Gastroesophageal sphincter (tissue), 3 donors: ENCODE results near the gene MEF2C.

ENCODE experiments used
- POLR2A ChIP-seq, 2 donors: fragments of 450-650 bp; IDR thresholded peaks; one replicate each; pipeline ENCODE4 v1.6.1; 2017; ENCODE audit warnings: antibody characterized with exemption in 2 of 2, mild to moderate bottlenecking in 2 of 2, moderate library complexity in 1 of 2
- POLR2AphosphoS5 ChIP-seq: sonication (generic); formaldehyde crosslinking; IDR thresholded peaks from one replicate; pipeline ENCODE4 v1.6.1; 2017; ENCODE audit warnings: antibody characterized with exemption
- TF ChIP-seq, protein P1 (sequence below), 4 experiments: fragments of 200-600 bp in 2 of 4; fragments of 450-650 bp in 2 of 4; sonication (generic) in 1 of 4; IDR thresholded peaks; one replicate each; pipeline ENCODE4 v1.5.1; 2017 to 2019; ENCODE audit warnings: antibody characterized with exemption in 4 of 4, mild to moderate bottlenecking in 2 of 4, moderate library complexity in 2 of 4

DNA sequence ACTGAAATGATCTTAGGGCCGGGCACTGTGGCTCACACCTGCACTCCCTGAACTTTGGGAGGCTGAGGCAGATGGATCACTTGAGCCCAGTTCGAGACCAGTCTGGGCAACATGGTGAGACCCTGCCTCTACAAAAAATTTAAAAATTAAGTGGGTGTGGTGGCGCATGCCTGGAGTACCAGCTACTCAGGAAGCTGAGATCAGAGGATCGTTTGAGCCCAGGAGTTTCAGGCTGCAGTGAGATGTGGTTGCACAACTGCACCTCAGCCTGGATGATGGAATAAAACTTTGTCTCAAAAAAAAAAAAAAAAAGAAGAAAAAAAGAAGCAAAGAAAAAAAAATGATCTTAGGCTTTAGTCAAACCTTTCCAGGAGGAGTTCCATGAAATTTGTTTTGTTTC, 41.8 kb downstream of the MEF2C start:
- no peak for TF ChIP-seq POLR2AphosphoS5
- TF ChIP-seq POLR2A (IDR thresholded peaks at IDR 0.05), result no peak
- TF ChIP-seq, protein P1, sequence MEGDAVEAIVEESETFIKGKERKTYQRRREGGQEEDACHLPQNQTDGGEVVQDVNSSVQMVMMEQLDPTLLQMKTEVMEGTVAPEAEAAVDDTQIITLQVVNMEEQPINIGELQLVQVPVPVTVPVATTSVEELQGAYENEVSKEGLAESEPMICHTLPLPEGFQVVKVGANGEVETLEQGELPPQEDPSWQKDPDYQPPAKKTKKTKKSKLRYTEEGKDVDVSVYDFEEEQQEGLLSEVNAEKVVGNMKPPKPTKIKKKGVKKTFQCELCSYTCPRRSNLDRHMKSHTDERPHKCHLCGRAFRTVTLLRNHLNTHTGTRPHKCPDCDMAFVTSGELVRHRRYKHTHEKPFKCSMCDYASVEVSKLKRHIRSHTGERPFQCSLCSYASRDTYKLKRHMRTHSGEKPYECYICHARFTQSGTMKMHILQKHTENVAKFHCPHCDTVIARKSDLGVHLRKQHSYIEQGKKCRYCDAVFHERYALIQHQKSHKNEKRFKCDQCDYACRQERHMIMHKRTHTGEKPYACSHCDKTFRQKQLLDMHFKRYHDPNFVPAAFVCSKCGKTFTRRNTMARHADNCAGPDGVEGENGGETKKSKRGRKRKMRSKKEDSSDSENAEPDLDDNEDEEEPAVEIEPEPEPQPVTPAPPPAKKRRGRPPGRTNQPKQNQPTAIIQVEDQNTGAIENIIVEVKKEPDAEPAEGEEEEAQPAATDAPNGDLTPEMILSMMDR (IDR thresholded peaks at IDR 0.05), result no peak
